ENCODE data around the gene CYSLTR1. TPM values are rescaled to one million over a fixed set of nuclear protein-coding genes. Genes with fewer than 3 reads are reported as not detected.

Gene CYSLTR1
- polyA plus RNA-seq, 1 donor from 2014 or later = not detected

DNA sequence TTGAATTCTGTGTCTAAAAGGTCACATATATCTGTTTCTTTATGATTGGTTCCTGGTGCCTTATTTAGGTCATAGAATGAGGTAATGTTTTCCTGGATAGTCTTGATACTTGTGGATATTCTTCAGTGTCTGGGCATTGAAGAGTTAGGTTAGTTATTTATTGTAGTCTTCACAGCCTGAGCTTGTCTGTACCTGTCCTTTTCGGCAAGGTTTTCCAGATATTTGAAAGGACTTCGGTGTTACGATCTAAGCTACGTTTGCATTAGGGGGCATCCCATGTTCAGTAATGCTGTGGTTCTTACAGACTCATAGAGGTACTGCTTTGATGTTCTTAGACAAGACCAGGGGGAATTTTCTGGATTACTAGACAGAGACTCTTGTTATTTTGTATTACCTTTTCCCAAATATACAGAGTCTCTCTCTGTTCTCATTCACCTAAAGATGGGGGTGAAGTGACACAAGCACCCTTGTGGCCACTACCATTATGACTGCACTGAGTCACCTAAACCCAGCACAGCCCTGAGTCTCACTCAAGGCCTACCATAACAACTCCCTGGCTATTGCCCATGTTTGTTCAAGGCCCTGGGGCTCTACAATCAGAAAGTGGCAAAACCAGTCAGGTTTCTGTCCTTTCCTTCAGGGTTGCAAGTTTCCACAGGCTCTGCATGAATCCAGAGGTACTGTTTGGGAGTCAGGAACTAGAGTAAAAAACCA lies 30.1 kb upstream of the CYSLTR1 start:
- no peaks in the 10 kb centered on the region for H3K27me3 ChIP-seq (ENCODE audit: insufficient read depth, low read depth, low read length)
- H3K9me3 ChIP-seq (ENCODE audit: low read length) = no peaks in the 10 kb centered on the region
- no peak overlapping the region for H3K9ac ChIP-seq (ENCODE audit: low read length)
- no peaks in the 10 kb centered on the region for H3F3A ChIP-seq (ENCODE audit: insufficient read depth, low read length, poor library complexity, severe bottlenecking)
- TF ChIP-seq SMC3 (conservative IDR thresholded peaks at IDR 0.05; ENCODE audit: poor library complexity) (no peak), TAF1 (IDR thresholded peaks at IDR 0.05; ENCODE audit: low read depth) (no peak), EZH2 (IDR thresholded peaks at IDR 0.05; ENCODE audit: borderline replicate concordance, insufficient read depth, low read length, poor library complexity, severe bottlenecking) (no peak), EP300 (conservative IDR thresholded peaks at IDR 0.05; ENCODE audit: poor library complexity, severe bottlenecking) (no peak), MXI1 (conservative IDR thresholded peaks at IDR 0.05; ENCODE audit: poor library complexity, severe bottlenecking) (no peak), RAD21 (conservative IDR thresholded peaks at IDR 0.05) (no peak), POLR2AphosphoS5 (IDR thresholded peaks at IDR 0.05) (no peak)
- TF ChIP-seq, protein P1, sequence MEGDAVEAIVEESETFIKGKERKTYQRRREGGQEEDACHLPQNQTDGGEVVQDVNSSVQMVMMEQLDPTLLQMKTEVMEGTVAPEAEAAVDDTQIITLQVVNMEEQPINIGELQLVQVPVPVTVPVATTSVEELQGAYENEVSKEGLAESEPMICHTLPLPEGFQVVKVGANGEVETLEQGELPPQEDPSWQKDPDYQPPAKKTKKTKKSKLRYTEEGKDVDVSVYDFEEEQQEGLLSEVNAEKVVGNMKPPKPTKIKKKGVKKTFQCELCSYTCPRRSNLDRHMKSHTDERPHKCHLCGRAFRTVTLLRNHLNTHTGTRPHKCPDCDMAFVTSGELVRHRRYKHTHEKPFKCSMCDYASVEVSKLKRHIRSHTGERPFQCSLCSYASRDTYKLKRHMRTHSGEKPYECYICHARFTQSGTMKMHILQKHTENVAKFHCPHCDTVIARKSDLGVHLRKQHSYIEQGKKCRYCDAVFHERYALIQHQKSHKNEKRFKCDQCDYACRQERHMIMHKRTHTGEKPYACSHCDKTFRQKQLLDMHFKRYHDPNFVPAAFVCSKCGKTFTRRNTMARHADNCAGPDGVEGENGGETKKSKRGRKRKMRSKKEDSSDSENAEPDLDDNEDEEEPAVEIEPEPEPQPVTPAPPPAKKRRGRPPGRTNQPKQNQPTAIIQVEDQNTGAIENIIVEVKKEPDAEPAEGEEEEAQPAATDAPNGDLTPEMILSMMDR (IDR thresholded peaks at IDR 0.05; ENCODE audit: poor library complexity, severe bottlenecking) = no peak
- TF ChIP-seq, protein P2, sequence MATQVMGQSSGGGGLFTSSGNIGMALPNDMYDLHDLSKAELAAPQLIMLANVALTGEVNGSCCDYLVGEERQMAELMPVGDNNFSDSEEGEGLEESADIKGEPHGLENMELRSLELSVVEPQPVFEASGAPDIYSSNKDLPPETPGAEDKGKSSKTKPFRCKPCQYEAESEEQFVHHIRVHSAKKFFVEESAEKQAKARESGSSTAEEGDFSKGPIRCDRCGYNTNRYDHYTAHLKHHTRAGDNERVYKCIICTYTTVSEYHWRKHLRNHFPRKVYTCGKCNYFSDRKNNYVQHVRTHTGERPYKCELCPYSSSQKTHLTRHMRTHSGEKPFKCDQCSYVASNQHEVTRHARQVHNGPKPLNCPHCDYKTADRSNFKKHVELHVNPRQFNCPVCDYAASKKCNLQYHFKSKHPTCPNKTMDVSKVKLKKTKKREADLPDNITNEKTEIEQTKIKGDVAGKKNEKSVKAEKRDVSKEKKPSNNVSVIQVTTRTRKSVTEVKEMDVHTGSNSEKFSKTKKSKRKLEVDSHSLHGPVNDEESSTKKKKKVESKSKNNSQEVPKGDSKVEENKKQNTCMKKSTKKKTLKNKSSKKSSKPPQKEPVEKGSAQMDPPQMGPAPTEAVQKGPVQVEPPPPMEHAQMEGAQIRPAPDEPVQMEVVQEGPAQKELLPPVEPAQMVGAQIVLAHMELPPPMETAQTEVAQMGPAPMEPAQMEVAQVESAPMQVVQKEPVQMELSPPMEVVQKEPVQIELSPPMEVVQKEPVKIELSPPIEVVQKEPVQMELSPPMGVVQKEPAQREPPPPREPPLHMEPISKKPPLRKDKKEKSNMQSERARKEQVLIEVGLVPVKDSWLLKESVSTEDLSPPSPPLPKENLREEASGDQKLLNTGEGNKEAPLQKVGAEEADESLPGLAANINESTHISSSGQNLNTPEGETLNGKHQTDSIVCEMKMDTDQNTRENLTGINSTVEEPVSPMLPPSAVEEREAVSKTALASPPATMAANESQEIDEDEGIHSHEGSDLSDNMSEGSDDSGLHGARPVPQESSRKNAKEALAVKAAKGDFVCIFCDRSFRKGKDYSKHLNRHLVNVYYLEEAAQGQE (IDR thresholded peaks at IDR 0.05; ENCODE audit: borderline replicate concordance) = no peak
- no peaks in the 10 kb centered on the region for H3K79me2 ChIP-seq (replicated peaks; ENCODE audit: insufficient read depth, low read length)
- H2AFZ ChIP-seq (ENCODE audit: low read depth, low read length) = no peak overlapping the region
- H4K20me1 ChIP-seq (ENCODE audit: insufficient read depth) = no peaks in the 10 kb centered on the region
- H3K4me2 ChIP-seq (ENCODE audit: low read length) = no peak overlapping the region
- no peaks in the 10 kb centered on the region for H3K36me3 ChIP-seq (ENCODE audit: insufficient read depth, low read length)
- H3K9me2 ChIP-seq (ENCODE audit: insufficient read depth, low read length) = no peaks in the 10 kb centered on the region
- H3K27ac ChIP-seq (ENCODE audit: low read length) = no peak overlapping the region
- H3K4me3 ChIP-seq (ENCODE audit: low read length) = no peak overlapping the region

DNA sequence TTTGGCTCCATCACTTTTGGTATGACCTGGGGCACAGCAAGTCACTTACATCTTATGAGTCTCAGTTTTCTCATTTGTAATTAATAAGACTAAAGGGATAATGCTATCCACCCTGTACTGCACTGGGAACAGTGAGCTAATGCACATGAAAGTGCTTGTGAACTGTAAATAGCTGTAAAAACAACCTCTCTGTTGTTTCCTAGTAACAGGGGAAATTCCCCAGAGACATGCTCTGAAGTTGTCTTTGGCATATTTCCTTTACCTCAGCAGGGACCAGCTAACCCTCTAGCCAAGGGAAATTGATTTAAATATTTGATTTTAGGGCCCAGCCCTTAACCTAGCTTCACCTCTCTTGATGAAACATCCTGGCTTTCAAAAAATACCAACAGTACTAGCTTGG lies 6.1 kb upstream of the CYSLTR1 start:
- no peak overlapping the region for H2AFZ ChIP-seq (ENCODE audit: low read depth, low read length)
- H3K4me2 ChIP-seq (ENCODE audit: low read length) = no peak overlapping the region
- H3K9me3 ChIP-seq (ENCODE audit: low read length) = no peaks in the 10 kb centered on the region
- H3K27ac ChIP-seq (ENCODE audit: low read length) = no peak overlapping the region
- no peaks in the 10 kb centered on the region for H3F3A ChIP-seq (ENCODE audit: insufficient read depth, low read length, poor library complexity, severe bottlenecking)
- no peak overlapping the region for H3K9ac ChIP-seq (ENCODE audit: low read length)
- H3K79me2 ChIP-seq (replicated peaks; ENCODE audit: insufficient read depth, low read length) = no peaks in the 10 kb centered on the region
- H3K9me2 ChIP-seq (ENCODE audit: insufficient read depth, low read length) = no peaks in the 10 kb centered on the region
- TF ChIP-seq SMC3 (conservative IDR thresholded peaks at IDR 0.05; ENCODE audit: poor library complexity) (no peak), TAF1 (IDR thresholded peaks at IDR 0.05; ENCODE audit: low read depth) (no peak), POLR2AphosphoS5 (IDR thresholded peaks at IDR 0.05) (no peak), RAD21 (conservative IDR thresholded peaks at IDR 0.05) (no peak), MXI1 (conservative IDR thresholded peaks at IDR 0.05; ENCODE audit: poor library complexity, severe bottlenecking) (no peak), EZH2 (IDR thresholded peaks at IDR 0.05; ENCODE audit: borderline replicate concordance, insufficient read depth, low read length, poor library complexity, severe bottlenecking) (no peak), EP300 (conservative IDR thresholded peaks at IDR 0.05; ENCODE audit: poor library complexity, severe bottlenecking) (no peak)
- TF ChIP-seq, protein P2 (IDR thresholded peaks at IDR 0.05; ENCODE audit: borderline replicate concordance) = no peak
- TF ChIP-seq, protein P1 (IDR thresholded peaks at IDR 0.05; ENCODE audit: poor library complexity, severe bottlenecking) = no peak
- H3K4me3 ChIP-seq (ENCODE audit: low read length) = no peak overlapping the region
- no peaks in the 10 kb centered on the region for H3K36me3 ChIP-seq (ENCODE audit: insufficient read depth, low read length)
- no peaks in the 10 kb centered on the region for H4K20me1 ChIP-seq (ENCODE audit: insufficient read depth)
- H3K27me3 ChIP-seq (ENCODE audit: insufficient read depth, low read depth, low read length) = no peaks in the 10 kb centered on the region
